HG03139 (cell line): ENCODE measurements around the gene KRT31.
"Not testable (repeated sequence)": the region's sequence is repeated elsewhere in the genome, so short reads cannot be mapped to it uniquely, and the experiment has no call there.

Experiments
- ATAC-seq: cut with Tn5 transposase; IDR thresholded peaks from one replicate; pipeline ENCODE4 v1.9.1; 2021; ENCODE audit not compliant: unreplicated experiment

KRT31 gene

GRCh38 chr17:41347869-41348760 is 49.3 kb downstream of the KRT31 start:
- no peak for ATAC-seq

GRCh38 chr17:41346421-41346820 is 51.0 kb downstream of the KRT31 start:
- ATAC-seq: not testable (repeated sequence)

GRCh38 chr17:41345992-41346391 is 51.4 kb downstream of the KRT31 start:
- ATAC-seq: no peak
